Stimulated activated CD8-positive, alpha-beta memory T cell treated with anti-CD3 and anti-CD28 coated beads, Interleukin-15, amount 100 ng/mL, for 1 hour (primary cell): Measurements from ENCODE around the gene APLF.

Source experiments
- DNase-seq: peaks from one replicate; pipeline ENCODE4 v3.0.0-alpha.2; 2020; ENCODE audit warnings: low read depth

APLF gene

GRCh38 chr2:68467077-68467960 lies at the start of gene APLF, which contains the start of gene FBXO48:
APLF (plus strand) TSS chr2:68467585; CDS start chr2:68467732, 147 bp downstream.
FBXO48 (minus strand) TSS chr2:68467294; CDS start chr2:68465145, 2,149 bp downstream.
- DNase-seq, result peak; percentile 99

GRCh38 chr2:68417926-68418325 lies 49.5 kb upstream of the APLF start:
- no peak for DNase-seq

- DNase-seq, result no peak
Measured at GRCh38 chr2:68418419-68418818, 49.0 kb upstream of the APLF start.

- no peak for DNase-seq
Measured at GRCh38 chr2:68418855-68419254, 48.5 kb upstream of the APLF start.

- no peak for DNase-seq
Measured at GRCh38 chr2:68420254-68420910, 47.0 kb upstream of the APLF start.

GRCh38 chr2:68423966-68424650 lies 43.3 kb upstream of the APLF start:
- DNase-seq, result no peak

- no peak for DNase-seq
Measured at GRCh38 chr2:68425503-68425902, 41.9 kb upstream of the APLF start.

GRCh38 chr2:68426446-68426845 lies 40.9 kb upstream of the APLF start:
- no peak for DNase-seq

GRCh38 chr2:68426848-68427579 lies 40.4 kb upstream of the APLF start:
- no peak for DNase-seq

- no peak for DNase-seq
Measured at GRCh38 chr2:68428126-68428525, 39.3 kb upstream of the APLF start.

- no peak for DNase-seq
Measured at GRCh38 chr2:68428746-68429145, 38.6 kb upstream of the APLF start.

GRCh38 chr2:68429311-68429826 lies 38.0 kb upstream of the APLF start:
- DNase-seq, result no peak

- DNase-seq, result no peak
Measured at GRCh38 chr2:68431316-68431972, 35.9 kb upstream of the APLF start.

- DNase-seq, result no peak
Measured at GRCh38 chr2:68432696-68433658, 34.4 kb upstream of the APLF start.

GRCh38 chr2:68434981-68435380 lies 32.4 kb upstream of the APLF start:
- DNase-seq, result no peak

- no peak for DNase-seq
Measured at GRCh38 chr2:68435615-68436014, 31.8 kb upstream of the APLF start.

- no peak for DNase-seq
Measured at GRCh38 chr2:68436270-68436669, 31.1 kb upstream of the APLF start.

GRCh38 chr2:68438455-68439303 lies 28.7 kb upstream of the APLF start:
- DNase-seq, result no peak
